ENCODE data around the gene NMD3.

NMD3 gene

GRCh38 chr3:161265916-161266571 is 44.9 kb downstream of the NMD3 start:
- TF ChIP-seq CTCF (IDR thresholded peaks at IDR 0.05): no peak
- Histone ChIP-seq H3K27ac (no peak overlapping the region), H3K4me3 (no peak overlapping the region)
- no peak for DNase-seq (ENCODE audit: low spot score)

GRCh38 chr3:161266731-161267150 is 45.6 kb downstream of the NMD3 start:
- H3K27ac ChIP-seq: no peak overlapping the region
- DNase-seq (ENCODE audit: low spot score): no peak
- H3K4me3 ChIP-seq: no peak overlapping the region
- no peak for TF ChIP-seq CTCF (IDR thresholded peaks at IDR 0.05)

- TF ChIP-seq CTCF (IDR thresholded peaks at IDR 0.05): no peak
- no peak overlapping the region for H3K27ac ChIP-seq
- no peak for DNase-seq (ENCODE audit: low spot score)
- no peak overlapping the region for H3K4me3 ChIP-seq
Measured at GRCh38 chr3:161267646-161268045, 46.5 kb downstream of the NMD3 start.

- TF ChIP-seq CTCF (IDR thresholded peaks at IDR 0.05): no peak
- Histone ChIP-seq H3K4me3 (no peak overlapping the region), H3K27ac (no peak overlapping the region)
- DNase-seq (ENCODE audit: low spot score): no peak
Measured at GRCh38 chr3:161268601-161269000, 47.5 kb downstream of the NMD3 start.

GRCh38 chr3:161270991-161271390 is 49.9 kb downstream of the NMD3 start:
- Histone ChIP-seq H3K27ac (no peak overlapping the region), H3K4me3 (no peak overlapping the region)
- no peak for TF ChIP-seq CTCF (IDR thresholded peaks at IDR 0.05)
- no peak for DNase-seq (ENCODE audit: low spot score)

- TF ChIP-seq CTCF (IDR thresholded peaks at IDR 0.05): no peak
- Histone ChIP-seq H3K27ac (no peak overlapping the region), H3K4me3 (no peak overlapping the region)
- no peak for DNase-seq (ENCODE audit: low spot score)
Measured at GRCh38 chr3:161271646-161272045, 50.5 kb downstream of the NMD3 start.

GRCh38 chr3:161272524-161272923 is 51.4 kb downstream of the NMD3 start:
- no peak overlapping the region for H3K4me3 ChIP-seq
- no peak for TF ChIP-seq CTCF (IDR thresholded peaks at IDR 0.05)
- no peak for DNase-seq (ENCODE audit: low spot score)
- H3K27ac ChIP-seq: no peak overlapping the region

Measured in coronary artery (tissue), 2 donors.